ENCODE measurements around the gene PUM1. TPM values are rescaled to one million over a fixed set of nuclear protein-coding genes. Genes with fewer than 3 reads are reported as not detected.

PUM1 gene
- total and polyA plus RNA-seq, 2 of the 4 experiments (the other 2 are of a cell fraction) = 75.4 to 137 TPM

DNA sequence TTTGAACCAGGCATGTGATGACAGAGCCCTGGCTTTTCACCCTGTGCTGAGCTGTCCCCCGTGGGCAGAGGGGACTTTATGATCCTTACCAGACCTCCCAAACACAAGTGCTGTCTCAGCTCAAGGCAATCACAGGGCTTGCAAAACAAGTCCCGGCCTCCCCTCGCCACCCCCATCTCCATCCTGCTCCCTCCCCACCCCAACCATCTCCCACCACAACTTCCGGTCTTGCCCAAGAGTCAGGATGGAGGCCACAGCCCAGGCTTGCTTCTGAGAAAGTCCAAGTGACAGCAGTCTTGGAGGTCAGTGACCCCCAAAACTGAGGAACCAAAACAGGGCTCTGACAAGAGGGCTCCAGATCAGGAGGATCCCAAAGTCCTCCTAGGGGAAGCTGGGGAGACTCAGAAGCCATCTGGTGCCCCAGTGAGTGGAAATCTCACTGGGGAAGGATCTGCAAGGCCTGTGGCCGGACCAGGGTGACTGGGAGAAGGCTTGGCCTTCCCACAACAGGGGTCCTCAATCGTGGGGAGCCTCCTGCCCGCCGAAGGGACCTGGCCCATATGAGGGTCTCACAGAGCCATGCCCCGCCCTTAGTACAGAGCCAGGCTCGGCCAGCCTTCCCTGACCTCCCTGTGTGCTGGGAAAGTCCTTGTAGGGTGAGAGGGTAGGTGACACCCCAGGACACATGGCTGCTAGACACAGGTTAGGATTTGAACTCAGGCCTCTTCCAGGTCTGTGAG is 152.4 kb downstream of the PUM1 start:
- H3K14ac ChIP-seq (replicated peaks; ENCODE audit: low read depth, low read length) = no peak overlapping the region
- no peaks in the 10 kb centered on the region for H3K9me3 ChIP-seq (ENCODE audit: control insufficient read depth, insufficient read depth, low read length)
- H3K56ac ChIP-seq (ENCODE audit: extremely low read depth, insufficient read depth, low read length) = no peak overlapping the region
- H3K27ac ChIP-seq (ENCODE audit: insufficient read depth, low read length) = no peak overlapping the region
- H3K4me1 ChIP-seq (ENCODE audit: control insufficient read depth, insufficient read depth, low read length) = peaks cover 9% of the 10 kb centered on the region
- no peak overlapping the region for H3K18ac ChIP-seq (ENCODE audit: low read depth, low read length)
- H3K9me1 ChIP-seq (ENCODE audit: insufficient read depth, low read length) = 0 out of 2 replicates have a peak, but pooled peaks cover 5% of the 10 kb centered on the region
- peaks cover 0 to 5% of the 10 kb centered on the region in 2 experiments; a peak in 1 of 4 replicates for H3K79me1 ChIP-seq (ENCODE audit: low read depth in 1 of 2, low read length in 2 of 2)
- dilution Hi-C loops (cut with HindIII; ENCODE audit: low sequenced_read_pairs, unreplicated experiment) = loop anchor here (25.0 kb wide), 1 partner anchor 101 kb away; no protein-coding TSS in a partner anchor
- no peaks in the 10 kb centered on the region for H3K27me3 ChIP-seq (ENCODE audit: control insufficient read depth, insufficient read depth, low read length)
- no peak overlapping the region for H2BK20ac ChIP-seq (ENCODE audit: low read depth, low read length)
- POLR2A ChIA-PET (ENCODE audit: unreplicated experiment) = no interaction called here
- no peak overlapping the region for H4K8ac ChIP-seq (ENCODE audit: low read depth in 2 of 2, low read length in 2 of 2)
- no peak overlapping the region for H4K5ac ChIP-seq (ENCODE audit: low read depth, low read length)
- no peak overlapping the region for H3K4me2 ChIP-seq (ENCODE audit: low read depth, low read length)
- H2AK9ac ChIP-seq (replicated peaks; ENCODE audit: low read depth, low read length, poor library complexity) = no peak overlapping the region
- H4K91ac ChIP-seq (ENCODE audit: insufficient read depth, low read depth, low read length) = peak overlapping the region; percentile 9; the same call in 1 of the 2 replicates
- no peaks in the 10 kb centered on the region for H4K20me1 ChIP-seq (ENCODE audit: insufficient read depth, low read length)
- H2BK15ac ChIP-seq (ENCODE audit: low read depth, low read length) = no peak overlapping the region
- no TSS peak for BruUV-seq (replicated peaks)
- intact Hi-C loops (cut with micrococcal nuclease) = no loop called here
- CTCF ChIA-PET = interaction anchor here (1.0 to 7.7 kb wide), 2 partner anchors 111 to 133 kb away, joined by 4 to 122 read pairs; no protein-coding TSS in a partner anchor
- DNase-seq (no peak), ATAC-seq (ENCODE audit: low read depth) (no peak)
- no peak overlapping the region for H3K9ac ChIP-seq (ENCODE audit: low read depth, low read length)
- TF ChIP-seq CHD1 (IDR thresholded peaks at IDR 0.05; ENCODE audit: low read depth, low read length) = no peak
- no peak for TF ChIP-seq POLR2A (IDR thresholded peaks at IDR 0.05; ENCODE audit: low read depth, low read length)
- no peak for TF ChIP-seq MXI1 (IDR thresholded peaks at IDR 0.05; ENCODE audit: borderline replicate concordance, low read depth, low read length)
- TF ChIP-seq BHLHE40 (IDR thresholded peaks at IDR 0.05; ENCODE audit: low read depth, low read length) = no peak
- TF ChIP-seq, protein P1, sequence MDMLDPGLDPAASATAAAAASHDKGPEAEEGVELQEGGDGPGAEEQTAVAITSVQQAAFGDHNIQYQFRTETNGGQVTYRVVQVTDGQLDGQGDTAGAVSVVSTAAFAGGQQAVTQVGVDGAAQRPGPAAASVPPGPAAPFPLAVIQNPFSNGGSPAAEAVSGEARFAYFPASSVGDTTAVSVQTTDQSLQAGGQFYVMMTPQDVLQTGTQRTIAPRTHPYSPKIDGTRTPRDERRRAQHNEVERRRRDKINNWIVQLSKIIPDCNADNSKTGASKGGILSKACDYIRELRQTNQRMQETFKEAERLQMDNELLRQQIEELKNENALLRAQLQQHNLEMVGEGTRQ (IDR thresholded peaks at IDR 0.05; ENCODE audit: low read depth, low read length) = no peak
- TF ChIP-seq MAZ (IDR thresholded peaks at IDR 0.05; ENCODE audit: borderline replicate concordance, low read depth, low read length) = no peak
- TF ChIP-seq, protein P2, sequence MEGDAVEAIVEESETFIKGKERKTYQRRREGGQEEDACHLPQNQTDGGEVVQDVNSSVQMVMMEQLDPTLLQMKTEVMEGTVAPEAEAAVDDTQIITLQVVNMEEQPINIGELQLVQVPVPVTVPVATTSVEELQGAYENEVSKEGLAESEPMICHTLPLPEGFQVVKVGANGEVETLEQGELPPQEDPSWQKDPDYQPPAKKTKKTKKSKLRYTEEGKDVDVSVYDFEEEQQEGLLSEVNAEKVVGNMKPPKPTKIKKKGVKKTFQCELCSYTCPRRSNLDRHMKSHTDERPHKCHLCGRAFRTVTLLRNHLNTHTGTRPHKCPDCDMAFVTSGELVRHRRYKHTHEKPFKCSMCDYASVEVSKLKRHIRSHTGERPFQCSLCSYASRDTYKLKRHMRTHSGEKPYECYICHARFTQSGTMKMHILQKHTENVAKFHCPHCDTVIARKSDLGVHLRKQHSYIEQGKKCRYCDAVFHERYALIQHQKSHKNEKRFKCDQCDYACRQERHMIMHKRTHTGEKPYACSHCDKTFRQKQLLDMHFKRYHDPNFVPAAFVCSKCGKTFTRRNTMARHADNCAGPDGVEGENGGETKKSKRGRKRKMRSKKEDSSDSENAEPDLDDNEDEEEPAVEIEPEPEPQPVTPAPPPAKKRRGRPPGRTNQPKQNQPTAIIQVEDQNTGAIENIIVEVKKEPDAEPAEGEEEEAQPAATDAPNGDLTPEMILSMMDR (conservative IDR thresholded peaks at IDR 0.05; ENCODE audit: low read depth, low read length) = no peak
- no peak for TF ChIP-seq MAFK (IDR thresholded peaks at IDR 0.05; ENCODE audit: low read depth, low read length)
- TF ChIP-seq RCOR1 (IDR thresholded peaks at IDR 0.05; ENCODE audit: insufficient replicate concordance, low read length) = no peak
- no peak for TF ChIP-seq FOS (IDR thresholded peaks at IDR 0.05; ENCODE audit: low read depth, low read length)
- no peak for TF ChIP-seq CEBPB (IDR thresholded peaks at IDR 0.05; ENCODE audit: low read depth, low read length)
- TF ChIP-seq RAD21 (IDR thresholded peaks at IDR 0.05; ENCODE audit: low read length) = no peak
- no peak overlapping the region; the same call in 1 of the 2 replicates for H3K4ac ChIP-seq (ENCODE audit: low read depth, low read length)
- H2AK5ac ChIP-seq (ENCODE audit: low read depth, low read length) = peak overlapping the region; percentile 60; the same call in 1 of the 2 replicates
- WGBS, 2 experiments (ENCODE audit: extremely low coverage in 2 of 2, insufficient read length in 1 of 2) = 62% methylated on average over 2 of the region's 10 CpGs; no CpG with 5 or more reads in 1 of the 2 experiments
- no peak overlapping the region; the same call in 1 of the 2 replicates for H2BK120ac ChIP-seq (ENCODE audit: low read depth, low read length)
- no peak overlapping the region for H3K4me3 ChIP-seq (ENCODE audit: insufficient read depth, low read depth, low read length)
- no peak overlapping the region for H2BK5ac ChIP-seq (ENCODE audit: low read depth, low read length, poor library complexity, severe bottlenecking)
- H3K36me3 ChIP-seq (ENCODE audit: control insufficient read depth, insufficient read depth, low read length) = no peaks in the 10 kb centered on the region
- peak overlapping the region; percentile 26 for H2AFZ ChIP-seq (replicated peaks; ENCODE audit: low read length, poor library complexity)
- H3K23ac ChIP-seq (ENCODE audit: low read depth, low read length) = no peak overlapping the region
- in situ Hi-C loops (cut with MboI; ENCODE audit: low sequenced_read_pairs) = loop anchor here (5.0 kb wide), 2 partner anchors 111 to 186 kb away; no protein-coding TSS in a partner anchor

Measured in IMR-90 (cell line).